T-helper 17 cell (primary cell): ENCODE data around the gene GRID1. TPM values are rescaled to one million over a fixed set of nuclear protein-coding genes. Genes with fewer than 3 reads are reported as not detected.

Experiments
- ATAC-seq: fragments of 150-1000 bp; cut with Tn5 transposase; 2 replicates; pipeline ENCODE4 v1.10.0; 2021; ENCODE audit warnings: mild to moderate bottlenecking, moderate library complexity
- DNase-seq, 3 donors: peaks; one replicate each; pipeline versions ENCODE4 v3.0.0 to v3.0.0-alpha.2; 2020 to 2021
- H3K9me3 ChIP-seq: one replicate; pipeline ENCODE4 v1.7.0; 2013; ENCODE audit warnings: low read length, mild to moderate bottlenecking; ENCODE audit not compliant: control insufficient read depth, poor library complexity, severe bottlenecking
- H3K27ac Mint-ChIP-seq: one replicate; pipeline ENCODE4 v1.8.0; 2022; ENCODE audit warnings: mild to moderate bottlenecking, moderate library complexity, mixed read lengths
- H3K27me3 Mint-ChIP-seq: one replicate; pipeline ENCODE4 v1.8.0; 2022; ENCODE audit warnings: mixed read lengths
- H3K36me3 Mint-ChIP-seq: one replicate; pipeline ENCODE4 v1.8.0; 2022; ENCODE audit warnings: low read depth, mixed read lengths
- H3K4me1 Mint-ChIP-seq: one replicate; pipeline ENCODE4 v1.8.0; 2022; ENCODE audit warnings: mild to moderate bottlenecking, mixed read lengths
- H3K4me3 Mint-ChIP-seq: one replicate; pipeline ENCODE4 v1.8.0; 2022; ENCODE audit warnings: mild to moderate bottlenecking, moderate library complexity, mixed read lengths
- total RNA-seq, 4 donors: library from RNA in 2 of 4; stranded (reverse) in 2 of 4; gene quantifications; one replicate each; pipeline ENCODE4 v1.2.3 and lab custom pipeline; 2022 to 2026

GRID1 gene
- total RNA-seq, 2 donors from 2014 or later: not detected

DNA sequence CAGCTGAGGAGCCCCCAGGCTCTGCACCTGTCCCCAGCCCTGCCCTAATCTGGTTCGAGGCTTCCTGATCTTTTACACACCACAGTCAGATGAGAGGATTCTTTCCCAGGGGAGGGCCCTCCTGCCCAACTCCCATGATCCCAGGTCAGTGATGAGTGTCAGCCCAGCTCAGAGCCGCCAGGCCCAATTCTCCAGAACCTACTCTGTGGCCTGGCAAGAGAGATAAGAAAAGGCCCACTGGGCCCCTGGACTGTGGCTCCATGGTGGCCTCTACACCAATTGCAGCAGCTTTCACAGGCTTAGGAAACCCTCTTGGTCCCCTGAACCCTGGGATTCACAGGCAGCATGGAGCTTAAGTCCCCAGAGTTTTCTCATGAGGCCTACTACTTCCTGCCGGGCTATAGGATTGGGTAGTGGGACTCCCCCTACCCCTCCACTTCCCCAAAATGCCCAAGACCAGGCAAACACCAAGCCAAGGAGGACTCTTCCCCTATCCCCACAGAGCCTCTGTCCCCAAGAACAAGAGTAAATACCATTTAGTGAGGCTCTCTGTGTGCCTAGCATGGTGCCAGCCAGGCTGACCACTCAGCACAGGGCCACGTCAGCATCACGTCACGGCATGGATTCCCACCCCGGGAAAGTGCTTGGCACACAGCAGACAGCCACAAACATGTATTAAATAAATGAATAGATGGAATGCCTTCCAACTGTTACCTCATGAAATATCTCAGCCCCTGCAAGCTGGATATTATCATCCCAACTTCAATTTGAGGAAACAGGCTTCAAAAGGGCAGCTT is 100.0 kb downstream of the GRID1 start:
- ATAC-seq: no peak
- H3K9me3 ChIP-seq: no peaks in the 10 kb centered on the region
- Mint-ChIP-seq H3K4me1 (peaks cover 8% of the 10 kb centered on the region), H3K36me3 (peaks cover 8% of the 10 kb centered on the region), H3K4me3 (no peak overlapping the region), H3K27me3 (peaks cover 62% of the 10 kb centered on the region), H3K27ac (no peak overlapping the region)
- no peak for DNase-seq

DNA sequence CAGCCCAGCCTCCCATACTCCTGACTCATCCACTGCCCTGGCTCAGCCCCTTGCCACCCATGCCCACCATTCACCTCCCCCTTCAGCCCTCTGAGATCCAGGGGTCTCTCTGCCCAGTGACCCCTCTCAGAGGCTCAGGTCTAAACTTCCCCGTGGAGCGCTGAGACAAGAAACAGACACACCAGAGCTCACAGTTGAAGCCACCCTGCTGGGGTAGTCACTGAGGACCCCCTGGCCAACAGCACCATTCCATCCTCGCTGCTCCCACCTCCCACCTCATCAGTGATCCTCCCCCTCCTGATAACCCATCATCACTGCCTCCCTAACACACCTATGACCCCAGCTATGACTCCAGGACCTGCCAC is 100.7 kb downstream of the GRID1 start:
- peaks cover 10% of the 10 kb centered on the region for H3K4me1 Mint-ChIP-seq
- H3K36me3 Mint-ChIP-seq: peaks cover 8% of the 10 kb centered on the region
- H3K4me3 Mint-ChIP-seq: no peak overlapping the region
- H3K27me3 Mint-ChIP-seq: peaks cover 69% of the 10 kb centered on the region
- ATAC-seq (no peak), DNase-seq (no peak)
- H3K9me3 ChIP-seq: no peaks in the 10 kb centered on the region
- no peak overlapping the region for H3K27ac Mint-ChIP-seq

DNA sequence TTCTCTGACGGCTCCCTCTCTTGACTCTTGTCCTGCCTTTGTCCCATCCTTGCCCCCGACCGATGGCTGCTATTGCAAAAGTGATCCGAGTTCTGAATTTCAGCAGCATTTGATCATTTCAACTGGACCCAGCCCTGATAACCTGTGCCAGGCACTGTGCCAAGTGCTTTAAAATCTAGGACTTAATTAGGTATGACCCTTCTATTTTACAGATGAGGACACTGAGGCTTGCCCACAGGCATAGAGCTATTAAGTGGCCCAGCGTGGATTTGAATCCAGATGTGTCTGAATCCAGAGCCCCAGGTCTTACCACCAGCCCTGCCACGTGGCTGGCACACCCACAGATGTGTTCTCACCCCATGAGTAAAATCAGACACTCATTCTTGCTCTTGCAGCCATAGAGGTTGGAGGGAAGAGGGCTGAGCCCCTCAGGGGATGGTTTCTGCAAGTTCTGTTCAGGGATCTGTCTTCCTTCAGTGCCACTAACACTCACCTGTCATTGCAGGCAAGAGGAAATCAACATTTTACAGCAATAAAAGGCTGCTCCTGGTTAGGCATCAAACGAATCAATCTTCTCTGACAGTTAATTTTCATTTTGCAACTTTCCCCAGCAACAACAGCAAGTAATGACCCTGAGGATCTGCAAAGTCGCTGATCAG is 101.2 kb downstream of the GRID1 start:
- no peak for ATAC-seq
- peaks cover 8% of the 10 kb centered on the region for H3K36me3 Mint-ChIP-seq
- no peak for DNase-seq

DNA sequence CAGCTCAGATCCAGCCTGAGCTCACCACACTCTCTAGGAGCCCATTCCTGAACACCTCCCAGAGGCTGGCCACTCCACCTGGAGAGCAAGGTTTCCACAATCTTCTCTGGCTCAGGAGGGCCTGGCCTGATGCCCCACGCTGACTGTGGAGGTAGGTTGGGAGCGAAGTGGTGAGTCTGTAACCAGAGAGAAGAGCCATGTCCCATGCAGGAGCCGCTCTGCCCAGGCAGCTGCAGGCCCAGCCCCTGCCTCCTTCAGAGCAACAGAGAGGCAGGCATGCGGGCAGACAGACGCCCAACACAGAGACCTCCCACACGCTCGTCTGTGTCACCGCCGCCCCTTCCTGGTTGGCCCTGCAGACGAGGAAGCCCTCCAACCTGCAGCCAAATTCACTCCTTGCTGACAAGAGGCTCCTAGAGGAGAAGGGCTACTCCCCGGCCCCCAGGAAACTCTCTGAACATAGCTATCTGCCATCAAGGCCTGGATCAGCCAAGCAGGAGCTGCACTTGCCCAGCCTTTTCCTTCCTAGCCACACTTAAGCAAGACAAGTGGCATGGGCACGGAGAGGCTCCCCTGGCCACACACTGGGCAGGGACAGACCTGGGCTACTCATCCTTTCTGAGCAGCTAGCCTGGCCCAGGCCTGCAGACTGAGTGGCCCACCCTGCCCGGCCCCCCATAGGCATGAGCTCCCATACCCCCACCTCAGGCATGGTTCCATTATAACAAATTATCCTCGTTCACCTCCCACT is 101.9 kb downstream of the GRID1 start:
- Mint-ChIP-seq H3K27me3 (peaks cover 77% of the 10 kb centered on the region), H3K36me3 (peaks cover 8% of the 10 kb centered on the region), H3K4me3 (no peak overlapping the region), H3K4me1 (peaks cover 10% of the 10 kb centered on the region), H3K27ac (no peak overlapping the region)
- H3K9me3 ChIP-seq: no peaks in the 10 kb centered on the region
- no peak for ATAC-seq
- DNase-seq: no peak

More for the DNA sequence above, 101.2 kb downstream of the GRID1 start:
- H3K4me3 Mint-ChIP-seq: no peak overlapping the region
- H3K27me3 Mint-ChIP-seq: peaks cover 71% of the 10 kb centered on the region
- peaks cover 10% of the 10 kb centered on the region for H3K4me1 Mint-ChIP-seq
- H3K27ac Mint-ChIP-seq: no peak overlapping the region
- H3K9me3 ChIP-seq: no peaks in the 10 kb centered on the region

DNA sequence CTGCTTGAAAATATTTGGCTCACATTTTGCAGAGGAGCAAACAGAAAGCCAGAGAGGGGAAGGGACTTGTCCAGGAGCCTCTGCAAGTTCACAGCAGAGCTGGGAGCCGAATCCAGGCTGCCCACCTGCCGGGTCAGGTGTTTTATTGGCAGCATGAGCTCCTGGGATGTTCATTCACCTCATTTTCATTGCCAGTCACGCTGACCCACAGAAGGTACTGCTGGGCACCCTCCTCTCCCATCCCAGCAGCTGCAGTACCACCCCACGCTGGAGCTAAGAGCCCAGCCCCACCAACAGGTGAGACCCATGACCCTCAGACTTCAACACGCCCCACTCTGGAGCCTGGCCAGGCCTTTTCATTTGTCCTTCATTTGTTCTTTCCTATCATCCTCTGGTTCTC is 102.7 kb downstream of the GRID1 start:
- no peak overlapping the region for H3K4me3 Mint-ChIP-seq
- ATAC-seq (no peak), DNase-seq (no peak)
- no peak overlapping the region for H3K27ac Mint-ChIP-seq
- peaks cover 8% of the 10 kb centered on the region for H3K36me3 Mint-ChIP-seq
- peaks cover 10% of the 10 kb centered on the region for H3K4me1 Mint-ChIP-seq
- H3K9me3 ChIP-seq: no peaks in the 10 kb centered on the region
- H3K27me3 Mint-ChIP-seq: peaks cover 77% of the 10 kb centered on the region

DNA sequence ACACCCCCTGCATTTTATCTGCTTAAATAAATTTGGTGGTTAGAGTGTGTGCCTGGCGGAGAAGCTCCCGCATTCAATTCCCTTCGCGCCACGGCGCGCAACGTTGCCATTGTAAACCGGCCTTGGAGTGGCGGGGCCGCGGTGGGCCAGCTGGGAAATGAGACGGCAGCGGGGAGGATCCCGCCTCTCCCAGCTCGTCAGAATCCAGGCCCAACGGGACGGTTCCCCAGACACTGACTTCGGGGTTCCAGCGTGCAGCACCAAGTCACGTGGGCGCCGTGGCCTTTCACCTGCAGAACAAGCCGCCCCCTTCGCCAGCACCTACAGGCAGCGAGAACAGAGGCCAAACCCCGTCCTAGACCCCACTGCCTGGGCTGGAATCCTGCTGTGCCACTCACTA is 103.4 kb downstream of the GRID1 start:
- H3K27me3 Mint-ChIP-seq: peaks cover 71% of the 10 kb centered on the region
- ATAC-seq: no peak
- H3K36me3 Mint-ChIP-seq: peaks cover 8% of the 10 kb centered on the region
- no peak overlapping the region for H3K27ac Mint-ChIP-seq
- H3K4me3 Mint-ChIP-seq: no peak overlapping the region
- H3K4me1 Mint-ChIP-seq: peaks cover 10% of the 10 kb centered on the region
- no peak for DNase-seq
- H3K9me3 ChIP-seq: no peaks in the 10 kb centered on the region

DNA sequence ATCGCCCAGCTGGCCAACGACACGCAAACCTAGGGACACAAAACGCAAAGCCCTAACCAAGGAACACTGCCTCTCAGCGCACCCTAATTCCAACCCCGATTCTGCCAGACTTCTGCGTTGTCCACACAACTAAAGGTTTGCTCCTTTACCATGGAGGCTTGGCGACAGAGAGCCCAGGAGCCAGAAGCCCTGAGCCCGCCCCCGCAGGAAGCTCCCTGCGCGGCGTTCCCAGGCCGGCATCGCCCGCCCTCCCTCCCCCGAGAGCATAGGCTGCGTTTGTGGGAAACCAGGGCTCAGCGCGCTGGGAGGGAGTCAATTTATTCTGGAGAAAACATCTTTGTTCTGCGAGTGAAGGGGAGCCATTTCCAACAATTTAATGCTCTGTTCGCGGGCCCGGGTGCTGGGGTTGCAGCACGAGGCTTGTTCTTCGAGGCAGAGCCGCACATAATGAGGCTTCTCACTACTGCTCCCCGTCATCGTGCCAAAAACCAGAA is 103.9 kb downstream of the GRID1 start:
- no peaks in the 10 kb centered on the region for H3K9me3 ChIP-seq
- Mint-ChIP-seq H3K4me3 (no peak overlapping the region), H3K27ac (no peak overlapping the region), H3K27me3 (peaks cover 66% of the 10 kb centered on the region), H3K4me1 (peaks cover 10% of the 10 kb centered on the region), H3K36me3 (peaks cover 8% of the 10 kb centered on the region)
- DNase-seq: no peak
- ATAC-seq: no peak

DNA sequence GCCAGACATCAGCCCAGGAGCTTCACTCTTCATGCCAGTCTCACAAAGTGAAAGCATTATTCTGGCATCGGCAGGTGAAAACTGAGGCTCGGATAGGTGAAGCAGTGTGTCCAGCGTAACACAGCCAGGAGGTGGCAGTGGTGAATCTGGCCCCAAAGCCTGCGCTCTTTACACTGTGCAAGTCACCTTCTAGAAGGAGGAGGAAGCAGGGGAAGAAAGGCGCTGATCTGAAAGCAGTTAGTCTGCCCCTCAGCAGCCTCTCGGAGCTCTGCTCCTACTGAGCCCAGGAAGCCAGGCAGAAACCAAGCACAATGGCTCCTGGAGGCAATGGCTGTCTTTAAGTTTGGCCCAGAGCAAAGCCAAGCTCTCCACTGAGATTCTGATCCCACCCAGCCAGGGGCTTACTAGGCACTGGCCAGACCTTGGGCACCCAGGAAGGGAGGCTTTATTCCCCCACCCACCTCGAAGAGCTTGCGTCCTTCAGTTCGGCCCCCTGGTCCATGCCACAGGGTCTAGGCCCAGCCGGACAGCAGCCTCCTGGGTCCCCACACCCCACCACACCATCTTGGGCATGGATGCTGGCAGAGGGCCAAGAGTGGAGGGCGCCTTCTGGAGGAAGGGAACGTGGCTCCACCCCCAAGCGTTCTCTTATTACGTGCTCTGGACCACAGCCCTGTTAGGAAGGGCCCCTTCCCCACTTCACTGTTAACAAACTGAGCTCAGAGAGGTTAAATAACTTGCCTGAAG is 104.5 kb downstream of the GRID1 start:
- Mint-ChIP-seq H3K36me3 (peaks cover 8% of the 10 kb centered on the region), H3K27me3 (peaks cover 61% of the 10 kb centered on the region), H3K4me1 (peaks cover 10% of the 10 kb centered on the region), H3K27ac (no peak overlapping the region), H3K4me3 (peak overlapping the region; percentile 21)
- no peak for ATAC-seq
- no peaks in the 10 kb centered on the region for H3K9me3 ChIP-seq
- DNase-seq: no peak

DNA sequence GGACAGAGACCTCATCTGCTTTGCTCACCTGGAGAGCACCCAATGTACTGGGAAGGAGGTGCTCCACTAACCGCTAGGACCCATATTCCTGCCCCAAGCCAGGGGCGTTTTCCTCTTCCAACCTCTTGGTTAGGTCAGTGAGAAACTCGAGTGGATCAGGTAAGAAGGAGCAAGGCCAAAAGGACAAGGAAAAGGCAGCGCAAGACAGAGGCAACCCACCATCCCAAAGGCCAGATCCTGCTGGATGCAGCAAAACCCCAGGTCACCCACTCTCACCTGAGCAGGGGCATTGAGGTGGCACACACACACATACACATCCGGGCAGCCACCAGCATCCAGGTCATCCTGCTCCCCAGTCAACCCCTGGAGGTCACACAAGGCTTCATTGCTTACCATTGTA is 105.1 kb downstream of the GRID1 start:
- Mint-ChIP-seq H3K36me3 (peaks cover 8% of the 10 kb centered on the region), H3K4me1 (peaks cover 10% of the 10 kb centered on the region), H3K27me3 (peaks cover 58% of the 10 kb centered on the region), H3K4me3 (no peak overlapping the region), H3K27ac (no peak overlapping the region)
- H3K9me3 ChIP-seq: no peaks in the 10 kb centered on the region
- ATAC-seq (no peak), DNase-seq (no peak)

DNA sequence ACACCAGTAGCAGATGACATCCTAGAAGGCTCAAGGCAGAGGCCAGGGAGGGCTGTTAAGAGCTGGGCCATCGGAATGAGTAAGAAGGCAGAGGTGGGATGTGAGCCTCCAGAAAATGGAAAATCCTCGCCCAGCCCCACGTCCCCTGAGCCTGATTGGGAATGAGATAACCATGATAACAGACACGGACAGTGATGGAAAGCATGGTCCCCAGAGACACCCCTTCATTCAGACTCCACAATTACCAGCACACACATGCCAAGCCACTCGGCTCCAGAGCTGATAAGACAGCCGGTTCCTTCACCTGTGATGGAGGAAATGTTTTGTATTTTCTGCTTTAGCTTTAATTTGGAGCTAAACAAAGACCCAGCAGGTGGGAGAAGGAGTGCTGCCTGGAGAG is 106.0 kb downstream of the GRID1 start:
- peaks cover 3% of the 10 kb centered on the region for H3K36me3 Mint-ChIP-seq
- H3K27me3 Mint-ChIP-seq: peaks cover 58% of the 10 kb centered on the region
- no peak overlapping the region for H3K27ac Mint-ChIP-seq
- H3K4me3 Mint-ChIP-seq: no peak overlapping the region
- DNase-seq (no peak), ATAC-seq (no peak)
- peaks cover 7% of the 10 kb centered on the region for H3K4me1 Mint-ChIP-seq
- no peaks in the 10 kb centered on the region for H3K9me3 ChIP-seq

DNA sequence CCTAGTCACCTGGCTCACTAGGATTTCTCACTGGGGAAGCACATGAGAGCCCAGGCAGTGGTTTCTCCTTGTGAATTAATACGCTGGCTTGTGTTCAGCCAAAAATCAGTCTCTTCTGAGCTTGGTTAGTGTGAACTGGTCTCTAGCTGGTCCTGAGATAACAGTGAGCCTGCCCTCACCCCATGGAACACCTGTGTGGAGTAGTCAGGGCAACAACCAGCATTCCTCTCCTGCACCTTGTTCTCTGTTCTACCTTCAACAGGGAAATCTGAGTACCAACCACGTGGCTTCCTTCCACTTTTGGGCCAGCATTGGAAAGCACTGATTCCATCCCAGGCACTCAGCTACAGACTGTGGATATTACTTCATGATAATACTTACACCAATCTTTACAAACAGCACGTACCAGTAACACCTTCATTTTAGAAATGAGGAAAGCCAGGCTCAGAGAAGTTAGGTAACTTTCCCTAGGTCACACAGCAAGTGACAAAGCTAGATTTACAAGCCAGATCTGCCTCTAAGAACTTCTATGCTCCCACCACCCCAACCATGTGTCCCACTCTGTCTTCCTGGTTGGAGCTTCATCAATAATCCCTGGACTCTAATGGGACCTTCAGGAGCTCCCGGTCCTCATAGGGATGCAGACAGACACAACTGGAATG is 106.6 kb downstream of the GRID1 start:
- H3K9me3 ChIP-seq: no peaks in the 10 kb centered on the region
- Mint-ChIP-seq H3K4me1 (peaks cover 5% of the 10 kb centered on the region), H3K27ac (no peak overlapping the region), H3K36me3 (peaks cover under 1% of the 10 kb centered on the region), H3K27me3 (peaks cover 53% of the 10 kb centered on the region), H3K4me3 (no peak overlapping the region)
- ATAC-seq (no peak), DNase-seq (no peak)

DNA sequence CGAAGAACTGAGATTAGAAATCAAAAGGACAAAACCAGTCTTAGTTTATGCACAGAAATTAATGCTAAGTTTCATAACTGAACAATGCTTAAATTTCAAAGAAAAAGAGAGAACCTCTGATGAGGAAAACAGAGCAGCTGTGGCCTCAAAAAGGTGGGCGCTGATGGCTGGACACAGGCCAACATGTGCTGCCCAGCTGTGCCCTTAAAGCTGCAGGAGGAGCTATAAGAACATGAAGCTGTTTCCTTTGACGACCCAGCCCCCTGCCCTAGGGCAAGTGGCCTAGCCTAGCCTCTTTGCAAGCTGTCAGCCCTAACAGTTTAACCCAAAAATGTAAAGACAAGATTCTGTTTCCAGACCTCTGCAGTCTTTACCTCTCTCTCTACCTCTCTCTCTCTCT is 107.7 kb downstream of the GRID1 start:
- Mint-ChIP-seq H3K36me3 (no peaks in the 10 kb centered on the region), H3K4me1 (peaks cover 5% of the 10 kb centered on the region), H3K27me3 (peaks cover 51% of the 10 kb centered on the region), H3K4me3 (no peak overlapping the region), H3K27ac (no peak overlapping the region)
- H3K9me3 ChIP-seq: no peaks in the 10 kb centered on the region
- ATAC-seq (no peak), DNase-seq (no peak)
